ENCODE data around the gene NWD2. TPM values are rescaled to one million over a fixed set of nuclear protein-coding genes. Genes with fewer than 3 reads are reported as not detected.

The NWD2 gene
- total and polyA plus RNA-seq, 5 donors from 2014 or later, result not detected

DNA sequence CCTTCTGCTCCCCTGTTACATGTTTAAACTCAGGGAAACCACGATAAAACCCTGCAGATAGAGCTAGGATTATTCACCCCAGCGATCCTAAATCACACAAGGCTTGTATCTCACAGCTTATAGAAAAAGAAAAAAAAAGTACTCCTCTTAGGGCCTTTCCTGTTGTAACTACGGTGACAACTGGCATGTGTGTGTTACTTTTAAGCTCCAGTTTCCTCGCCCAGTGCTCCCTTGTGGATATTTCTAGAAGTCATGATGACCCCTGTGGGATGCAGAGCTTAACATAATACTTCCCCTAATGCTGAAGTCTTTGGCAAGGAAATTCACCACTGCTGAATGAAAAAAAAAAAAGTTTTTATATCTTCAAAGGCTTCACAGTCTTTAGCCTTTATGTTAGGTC is 114.7 kb downstream of the NWD2 start:
- no peaks in the 10 kb centered on the region for H3K27me3 ChIP-seq (ENCODE audit: control insufficient read depth, insufficient read depth, low read length)
- no peak overlapping the region for H3K4me3 ChIP-seq (ENCODE audit: low read depth, low read length)
- H3K36me3 ChIP-seq (ENCODE audit: control insufficient read depth, insufficient read depth, low read length), result no peaks in the 10 kb centered on the region
- no peak overlapping the region for H3K27ac Mint-ChIP-seq
- H3K4me1 Mint-ChIP-seq, result peaks cover 0 to 4% (median 0%) of the 10 kb centered on the region in 4 donors
- DNase-seq, result no peak
- no peak for ATAC-seq (ENCODE audit: low read depth in 2 of 2)
- no peak overlapping the region for H3K4me3 Mint-ChIP-seq
- H3K27ac ChIP-seq (ENCODE audit: insufficient read depth, low read length, poor library complexity, severe bottlenecking), result no peak overlapping the region
- peaks cover 0 to 2% (median 0%) of the 10 kb centered on the region in 7 donors for H3K9me3 Mint-ChIP-seq
- no peaks in the 10 kb centered on the region for H3K4me1 ChIP-seq (ENCODE audit: control insufficient read depth, insufficient read depth, low read length, poor library complexity, severe bottlenecking)
- H3K27me3 Mint-ChIP-seq, result no peaks in the 10 kb centered on the region
- no peaks in the 10 kb centered on the region for H3K36me3 Mint-ChIP-seq
- no peaks in the 10 kb centered on the region for H3K9me3 ChIP-seq (ENCODE audit: control insufficient read depth in 2 of 2, low read length in 2 of 2)

DNA sequence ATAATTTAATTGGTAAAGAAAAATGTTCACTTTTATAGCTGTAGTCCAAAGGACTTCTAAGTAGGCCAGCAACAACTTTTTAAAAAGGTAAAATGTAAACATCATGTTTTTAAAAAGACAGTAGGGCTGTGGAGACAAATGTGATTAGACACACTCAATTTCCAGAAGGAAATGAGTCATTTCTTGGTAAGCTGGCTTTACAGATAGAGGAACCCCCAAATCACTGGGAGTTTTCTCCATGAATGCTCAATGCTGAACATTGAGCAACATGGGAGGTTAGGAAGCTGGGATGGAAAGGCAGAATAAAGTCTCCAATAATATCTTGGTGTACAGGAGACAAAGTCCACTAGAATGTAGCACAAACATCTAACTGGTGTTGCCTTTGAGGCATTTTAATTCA is 121.3 kb downstream of the NWD2 start:
- Histone ChIP-seq H3K9me3 (ENCODE audit: control insufficient read depth in 2 of 2, low read length in 2 of 2) (no peaks in the 10 kb centered on the region), H3K27ac (ENCODE audit: insufficient read depth, low read length, poor library complexity, severe bottlenecking) (no peak overlapping the region), H3K4me3 (ENCODE audit: low read depth, low read length) (no peak overlapping the region), H3K4me1 (ENCODE audit: control insufficient read depth, insufficient read depth, low read length, poor library complexity, severe bottlenecking) (no peaks in the 10 kb centered on the region), H3K36me3 (ENCODE audit: control insufficient read depth, insufficient read depth, low read length) (no peaks in the 10 kb centered on the region), H3K27me3 (ENCODE audit: control insufficient read depth, insufficient read depth, low read length) (no peaks in the 10 kb centered on the region)
- H3K4me3 Mint-ChIP-seq, result no peak overlapping the region
- H3K9me3 Mint-ChIP-seq, result peaks cover 0 to 2% (median 0%) of the 10 kb centered on the region in 7 donors
- DNase-seq (no peak), ATAC-seq (ENCODE audit: low read depth in 2 of 2) (no peak)
- no peaks in the 10 kb centered on the region for H3K27me3 Mint-ChIP-seq
- no peaks in the 10 kb centered on the region for H3K36me3 Mint-ChIP-seq
- H3K27ac Mint-ChIP-seq, result no peak overlapping the region
- peaks cover 0 to 4% (median 0%) of the 10 kb centered on the region in 4 donors for H3K4me1 Mint-ChIP-seq

GRCh38 chr4:37367901-37368300 is 123.4 kb downstream of the NWD2 start:
- ATAC-seq (ENCODE audit: low read depth in 2 of 2), result no peak
- Mint-ChIP-seq H3K36me3 (no peaks in the 10 kb centered on the region), H3K27me3 (no peaks in the 10 kb centered on the region), H3K9me3 (peaks cover 0 to 2% (median 0%) of the 10 kb centered on the region in 7 donors), H3K27ac (no peak overlapping the region), H3K4me3 (no peak overlapping the region), H3K4me1 (no peaks in the 10 kb centered on the region)
- no peaks in the 10 kb centered on the region for H3K9me3 ChIP-seq (ENCODE audit: control insufficient read depth in 2 of 2, low read length in 2 of 2)
- H3K27ac ChIP-seq (ENCODE audit: insufficient read depth, low read length, poor library complexity, severe bottlenecking), result no peak overlapping the region
- H3K27me3 ChIP-seq (ENCODE audit: control insufficient read depth, insufficient read depth, low read length), result no peaks in the 10 kb centered on the region
- H3K4me3 ChIP-seq (ENCODE audit: low read depth, low read length), result no peak overlapping the region
- DNase-seq, result no peak
- H3K4me1 ChIP-seq (ENCODE audit: control insufficient read depth, insufficient read depth, low read length, poor library complexity, severe bottlenecking), result no peaks in the 10 kb centered on the region
- H3K36me3 ChIP-seq (ENCODE audit: control insufficient read depth, insufficient read depth, low read length), result no peaks in the 10 kb centered on the region

- Histone ChIP-seq H3K27ac (ENCODE audit: insufficient read depth, low read length, poor library complexity, severe bottlenecking) (no peak overlapping the region), H3K36me3 (ENCODE audit: control insufficient read depth, insufficient read depth, low read length) (no peaks in the 10 kb centered on the region), H3K9me3 (ENCODE audit: control insufficient read depth in 2 of 2, low read length in 2 of 2) (no peaks in the 10 kb centered on the region), H3K4me3 (ENCODE audit: low read depth, low read length) (no peak overlapping the region), H3K27me3 (ENCODE audit: control insufficient read depth, insufficient read depth, low read length) (no peaks in the 10 kb centered on the region), H3K4me1 (ENCODE audit: control insufficient read depth, insufficient read depth, low read length, poor library complexity, severe bottlenecking) (no peaks in the 10 kb centered on the region)
- no peak for DNase-seq
- Mint-ChIP-seq H3K4me1 (no peaks in the 10 kb centered on the region), H3K36me3 (no peaks in the 10 kb centered on the region), H3K9me3 (peaks cover 0 to 2% (median 0%) of the 10 kb centered on the region in 7 donors), H3K27ac (no peak overlapping the region), H3K4me3 (no peak overlapping the region), H3K27me3 (no peaks in the 10 kb centered on the region)
- ATAC-seq (ENCODE audit: low read depth in 2 of 2), result no peak
These were observed 125.5 kb downstream of the NWD2 start for GRCh38 chr4:37370052-37370451.

GRCh38 chr4:37381040-37381668 is 136.6 kb downstream of the NWD2 start:
- H3K27me3 Mint-ChIP-seq, result peaks cover 7% of the 10 kb centered on the region
- ATAC-seq (ENCODE audit: low read depth in 2 of 2), result no peak
- H3K36me3 Mint-ChIP-seq, result no peaks in the 10 kb centered on the region
- no peak overlapping the region for H3K27ac ChIP-seq (ENCODE audit: insufficient read depth, low read length, poor library complexity, severe bottlenecking)
- H3K27me3 ChIP-seq (ENCODE audit: control insufficient read depth, insufficient read depth, low read length), result peaks cover 2% of the 10 kb centered on the region
- H3K4me3 ChIP-seq (ENCODE audit: low read depth, low read length), result no peak overlapping the region
- no peaks in the 10 kb centered on the region for H3K9me3 Mint-ChIP-seq
- H3K27ac Mint-ChIP-seq, result no peak overlapping the region
- no peaks in the 10 kb centered on the region for H3K4me1 Mint-ChIP-seq
- no peaks in the 10 kb centered on the region for H3K9me3 ChIP-seq (ENCODE audit: control insufficient read depth in 2 of 2, low read length in 2 of 2)
- no peak overlapping the region for H3K4me3 Mint-ChIP-seq
- DNase-seq, result no peak
- H3K4me1 ChIP-seq (ENCODE audit: control insufficient read depth, insufficient read depth, low read length, poor library complexity, severe bottlenecking), result no peaks in the 10 kb centered on the region
- no peaks in the 10 kb centered on the region for H3K36me3 ChIP-seq (ENCODE audit: control insufficient read depth, insufficient read depth, low read length)

DNA sequence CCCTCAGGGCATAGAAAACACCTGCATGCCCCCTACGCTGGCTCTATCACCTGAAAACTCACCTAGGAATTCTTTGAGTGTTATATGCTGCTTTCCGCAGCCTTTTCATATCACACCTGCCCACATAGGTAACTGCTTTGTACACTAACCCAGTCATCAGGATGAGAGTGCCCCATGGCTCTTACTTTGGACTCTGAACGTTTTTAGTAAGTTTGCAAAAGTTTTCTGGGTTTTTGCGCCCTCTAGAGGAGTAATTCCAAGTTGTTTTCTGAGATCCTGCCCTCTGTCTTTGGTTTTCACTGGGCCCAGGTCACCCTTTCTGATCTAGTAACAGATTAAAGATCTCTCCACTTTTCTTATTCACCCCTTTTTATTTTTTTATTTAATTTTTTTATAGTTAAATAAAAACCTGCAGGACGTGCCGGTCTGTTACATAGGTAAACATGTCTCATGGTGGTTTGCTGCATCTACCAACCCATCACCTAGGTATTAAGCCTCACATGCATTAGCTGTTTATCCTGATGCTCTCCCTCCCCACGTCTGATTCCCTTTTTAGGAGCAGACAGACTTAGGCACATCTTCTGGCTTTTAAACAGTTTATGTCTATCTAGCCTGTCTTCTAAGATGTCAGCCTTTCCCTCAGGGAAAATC is 139.2 kb downstream of the NWD2 start:
- H3K27me3 Mint-ChIP-seq, result peaks cover 7% of the 10 kb centered on the region

DNA sequence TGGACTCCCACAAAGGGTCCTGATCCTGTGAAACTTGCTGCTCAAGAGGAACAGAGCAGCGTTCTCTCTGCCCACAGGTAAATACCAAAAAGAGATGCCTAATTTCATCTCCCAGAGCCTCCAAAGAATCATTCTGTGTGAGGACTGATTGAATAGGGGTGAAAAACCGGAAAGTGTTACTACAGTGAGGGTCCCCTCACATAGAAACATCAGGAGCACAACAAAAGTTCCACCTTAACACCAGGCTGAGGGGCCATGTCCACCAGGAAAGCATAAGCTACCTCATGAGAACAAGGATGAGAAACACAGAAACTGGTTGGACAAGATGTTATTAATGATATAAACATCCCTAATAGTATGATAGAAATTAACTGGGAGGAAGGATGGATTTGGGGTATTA is 140.9 kb downstream of the NWD2 start:
- Mint-ChIP-seq H3K27ac (no peak overlapping the region), H3K4me3 (no peak overlapping the region), H3K27me3 (peaks cover 4% of the 10 kb centered on the region), H3K4me1 (no peaks in the 10 kb centered on the region), H3K9me3 (no peaks in the 10 kb centered on the region), H3K36me3 (no peaks in the 10 kb centered on the region)
- no peak for ATAC-seq (ENCODE audit: low read depth in 2 of 2)
- Histone ChIP-seq H3K36me3 (ENCODE audit: control insufficient read depth, insufficient read depth, low read length) (no peaks in the 10 kb centered on the region), H3K27ac (ENCODE audit: insufficient read depth, low read length, poor library complexity, severe bottlenecking) (no peak overlapping the region), H3K27me3 (ENCODE audit: control insufficient read depth, insufficient read depth, low read length) (no peaks in the 10 kb centered on the region), H3K4me1 (ENCODE audit: control insufficient read depth, insufficient read depth, low read length, poor library complexity, severe bottlenecking) (no peaks in the 10 kb centered on the region), H3K9me3 (ENCODE audit: control insufficient read depth in 2 of 2, low read length in 2 of 2) (no peaks in the 10 kb centered on the region), H3K4me3 (ENCODE audit: low read depth, low read length) (no peak overlapping the region)
- no peak for DNase-seq

More for the DNA sequence above, 139.2 kb downstream of the NWD2 start:
- Mint-ChIP-seq H3K4me3 (no peak overlapping the region), H3K36me3 (no peaks in the 10 kb centered on the region), H3K27ac (no peak overlapping the region), H3K4me1 (no peaks in the 10 kb centered on the region), H3K9me3 (no peaks in the 10 kb centered on the region)
- DNase-seq, result peak in 1 of 3 donors; percentile 47
- no peak for ATAC-seq (ENCODE audit: low read depth in 2 of 2)
- Histone ChIP-seq H3K9me3 (ENCODE audit: control insufficient read depth in 2 of 2, low read length in 2 of 2) (no peaks in the 10 kb centered on the region), H3K27me3 (ENCODE audit: control insufficient read depth, insufficient read depth, low read length) (no peaks in the 10 kb centered on the region), H3K36me3 (ENCODE audit: control insufficient read depth, insufficient read depth, low read length) (no peaks in the 10 kb centered on the region), H3K4me3 (ENCODE audit: low read depth, low read length) (no peak overlapping the region), H3K27ac (ENCODE audit: insufficient read depth, low read length, poor library complexity, severe bottlenecking) (no peak overlapping the region), H3K4me1 (ENCODE audit: control insufficient read depth, insufficient read depth, low read length, poor library complexity, severe bottlenecking) (no peaks in the 10 kb centered on the region)
